Measurements from ENCODE around the gene CLPSL1.

Gene CLPSL1

DNA sequence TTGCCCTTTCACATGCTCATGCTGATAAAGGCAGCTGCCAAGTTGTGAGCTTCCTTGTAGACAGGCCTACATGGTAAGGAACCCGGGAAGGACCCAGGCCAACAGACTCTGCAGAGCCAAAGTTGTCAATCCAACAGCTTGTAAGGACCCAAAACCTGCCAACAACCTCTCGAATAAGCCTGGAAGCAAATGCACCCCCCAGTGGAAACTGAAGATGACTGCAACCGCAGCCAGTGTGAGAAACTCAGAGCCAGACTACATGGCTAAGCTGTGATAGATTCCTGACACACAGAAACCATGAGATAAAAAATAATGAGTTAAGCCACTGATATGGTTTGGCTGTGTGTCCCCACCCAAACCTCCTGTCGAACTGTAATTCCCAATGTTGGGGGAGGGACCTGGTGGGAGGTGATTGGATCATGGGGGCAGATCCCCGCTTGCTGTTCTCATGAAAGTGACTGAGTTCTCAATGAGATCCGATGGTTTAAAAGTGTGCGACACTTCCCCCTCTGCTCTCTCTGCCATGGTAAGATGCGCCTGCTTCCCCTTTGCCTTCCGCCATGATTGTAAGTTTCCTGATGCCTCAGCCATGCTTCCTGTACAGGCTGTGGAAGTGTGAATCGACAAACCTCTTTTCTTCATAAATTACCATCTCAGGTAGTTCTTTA is 23.2 kb upstream of the CLPSL1 start:
- no peak for DNase-seq (ENCODE audit: low read depth in 2 of 2)

- DNase-seq (ENCODE audit: low read depth in 2 of 2): no peak
These were observed 21.4 kb upstream of the CLPSL1 start for GRCh38 chr6:35759426-35759825.

GRCh38 chr6:35765739-35766138 is 15.1 kb upstream of the CLPSL1 start:
- DNase-seq (ENCODE audit: low read depth in 2 of 2): no peak

- no peak for DNase-seq (ENCODE audit: low read depth in 2 of 2)
These were observed 11.6 kb upstream of the CLPSL1 start for GRCh38 chr6:35769211-35769610.

GRCh38 chr6:35771343-35771627 is 9.5 kb upstream of the CLPSL1 start:
- DNase-seq (ENCODE audit: low read depth in 2 of 2): no peak

DNA sequence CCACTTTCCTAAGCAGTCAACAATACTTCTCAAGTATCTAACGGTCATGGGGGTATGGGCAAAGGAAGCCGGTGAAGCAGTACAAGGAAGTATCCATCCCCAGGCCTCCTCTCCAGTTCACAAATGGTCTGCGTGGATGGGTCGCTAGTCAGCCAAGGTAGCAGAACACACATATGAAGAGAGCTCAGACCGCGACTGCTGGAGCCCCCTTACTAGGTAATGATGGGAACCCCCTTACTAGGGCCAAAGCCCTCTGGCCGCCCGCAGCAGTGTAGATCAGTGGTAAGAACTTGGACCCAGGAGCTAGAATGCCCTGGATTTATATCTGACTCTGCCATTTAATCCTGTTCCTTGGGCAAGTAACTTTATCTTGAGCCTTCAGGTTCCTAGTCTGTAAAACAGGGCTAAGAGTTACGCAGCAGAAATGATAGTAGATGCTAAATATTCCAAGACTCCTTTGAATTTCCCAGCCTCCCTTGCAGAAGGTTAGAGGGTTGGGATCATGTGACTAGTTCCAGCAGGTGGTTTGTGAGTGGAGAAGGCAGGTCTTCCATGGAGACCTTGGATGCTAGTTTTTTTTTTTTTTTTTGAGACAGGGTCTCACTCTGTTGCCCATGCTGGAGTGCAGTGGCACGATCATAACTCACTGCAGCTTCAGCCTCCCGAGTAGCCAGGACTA is 6.6 kb upstream of the CLPSL1 start:
- DNase-seq (ENCODE audit: low read depth in 2 of 2): no peak

DNA sequence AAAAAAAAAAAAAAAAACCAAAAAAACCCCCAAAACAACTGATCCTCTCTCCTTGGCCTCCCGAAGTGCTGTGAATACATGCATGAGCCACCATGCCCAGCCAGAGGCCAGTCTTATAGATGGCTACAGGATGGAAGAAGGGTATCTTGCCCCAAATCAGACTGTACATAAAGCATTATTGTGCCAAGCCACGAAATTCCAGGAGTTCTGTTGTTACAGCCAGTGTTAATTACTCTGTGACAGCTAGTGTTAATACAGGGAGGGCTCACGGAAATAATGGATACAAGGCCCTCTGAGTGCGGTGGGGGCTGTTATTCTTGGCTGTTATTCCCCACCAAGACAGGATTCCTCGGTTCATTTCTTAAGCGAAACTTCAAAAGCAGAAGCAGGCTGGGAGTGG is 5.8 kb upstream of the CLPSL1 start:
- no peak for DNase-seq (ENCODE audit: low read depth in 2 of 2)

GRCh38 chr6:35776364-35777215 is 4.2 kb upstream of the CLPSL1 start, which contains the start of gene CLPSL2:
Gene CLPSL2 (plus strand): TSS chr6:35776598. CDS start chr6:35776619, 21 bp downstream.
- no peak for DNase-seq (ENCODE audit: low read depth in 2 of 2)

- DNase-seq (ENCODE audit: low read depth in 2 of 2): no peak
These were observed 3.3 kb upstream of the CLPSL1 start for GRCh38 chr6:35777356-35778102.

DNA sequence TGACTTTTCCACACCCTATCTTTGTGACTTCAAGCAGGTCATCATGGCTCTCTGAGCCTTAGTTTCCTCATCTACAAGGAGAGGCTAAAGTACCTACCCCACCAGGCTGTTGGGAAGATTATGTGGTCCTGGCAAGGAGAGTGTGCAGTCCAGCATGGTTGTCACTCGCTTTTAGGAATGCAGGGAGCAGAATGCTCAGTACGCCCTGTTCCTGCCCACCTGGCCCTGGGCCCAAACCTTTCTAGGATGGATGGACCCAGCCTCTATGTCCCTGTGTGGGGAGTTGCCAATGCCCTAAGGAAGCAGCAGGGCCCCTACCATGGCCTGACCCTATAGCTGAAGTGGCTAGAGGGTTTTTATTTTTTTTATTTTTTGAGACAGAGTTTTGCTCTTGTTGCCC is 2.4 kb upstream of the CLPSL1 start:
- DNase-seq (ENCODE audit: low read depth in 2 of 2): no peak

DNA sequence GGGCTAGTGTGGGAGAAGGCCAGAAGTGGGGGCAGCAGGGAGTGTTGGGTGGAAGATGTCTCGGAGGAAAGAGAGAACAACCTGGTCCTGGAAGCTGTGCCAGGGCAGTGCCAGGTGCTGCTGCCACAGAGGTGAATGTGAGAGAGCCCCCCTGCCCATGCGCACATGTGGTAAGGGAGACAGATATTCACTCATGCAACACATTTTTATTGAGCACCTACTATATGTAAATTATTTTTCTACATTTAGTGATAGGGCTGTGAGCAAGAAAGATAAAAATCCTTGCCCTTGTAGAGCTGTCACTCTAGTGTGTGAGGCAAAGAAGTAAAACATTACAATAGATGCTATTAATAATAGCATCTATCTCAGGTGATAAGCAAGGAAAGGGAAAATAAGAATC is 471 bp downstream of the CLPSL1 start:
- DNase-seq (ENCODE audit: low read depth in 2 of 2): no peak

GRCh38 chr6:35782424-35782823 is 1.6 kb downstream of the CLPSL1 start:
- DNase-seq (ENCODE audit: low read depth in 2 of 2): no peak

- no peak for DNase-seq (ENCODE audit: low read depth in 2 of 2)
These were observed 3.4 kb downstream of the CLPSL1 start for GRCh38 chr6:35784200-35784599.

GRCh38 chr6:35786272-35786671 is 5.5 kb downstream of the CLPSL1 start:
- no peak for DNase-seq (ENCODE audit: low read depth in 2 of 2)

DNA sequence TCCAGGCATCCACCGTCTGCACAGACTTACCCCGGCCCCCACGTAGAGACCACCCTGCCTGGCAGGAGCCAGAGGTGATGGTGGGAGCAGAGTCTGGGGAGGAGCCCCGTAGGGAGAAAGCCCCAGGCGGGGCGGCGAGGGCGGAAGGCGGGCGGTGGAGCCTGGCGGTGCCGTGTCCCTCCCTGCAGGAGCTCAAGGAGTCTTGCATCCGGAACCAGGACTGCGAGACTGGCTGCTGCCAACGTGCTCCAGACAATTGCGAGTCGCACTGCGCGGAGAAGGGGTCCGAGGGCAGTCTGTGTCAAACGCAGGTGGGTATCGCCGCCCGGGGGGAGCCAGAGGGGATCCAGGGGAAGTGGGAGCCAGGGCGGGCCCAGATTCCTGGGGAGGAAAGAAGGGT is 6.0 kb downstream of the CLPSL1 start:
- no peak for DNase-seq (ENCODE audit: low read depth in 2 of 2)

DNA sequence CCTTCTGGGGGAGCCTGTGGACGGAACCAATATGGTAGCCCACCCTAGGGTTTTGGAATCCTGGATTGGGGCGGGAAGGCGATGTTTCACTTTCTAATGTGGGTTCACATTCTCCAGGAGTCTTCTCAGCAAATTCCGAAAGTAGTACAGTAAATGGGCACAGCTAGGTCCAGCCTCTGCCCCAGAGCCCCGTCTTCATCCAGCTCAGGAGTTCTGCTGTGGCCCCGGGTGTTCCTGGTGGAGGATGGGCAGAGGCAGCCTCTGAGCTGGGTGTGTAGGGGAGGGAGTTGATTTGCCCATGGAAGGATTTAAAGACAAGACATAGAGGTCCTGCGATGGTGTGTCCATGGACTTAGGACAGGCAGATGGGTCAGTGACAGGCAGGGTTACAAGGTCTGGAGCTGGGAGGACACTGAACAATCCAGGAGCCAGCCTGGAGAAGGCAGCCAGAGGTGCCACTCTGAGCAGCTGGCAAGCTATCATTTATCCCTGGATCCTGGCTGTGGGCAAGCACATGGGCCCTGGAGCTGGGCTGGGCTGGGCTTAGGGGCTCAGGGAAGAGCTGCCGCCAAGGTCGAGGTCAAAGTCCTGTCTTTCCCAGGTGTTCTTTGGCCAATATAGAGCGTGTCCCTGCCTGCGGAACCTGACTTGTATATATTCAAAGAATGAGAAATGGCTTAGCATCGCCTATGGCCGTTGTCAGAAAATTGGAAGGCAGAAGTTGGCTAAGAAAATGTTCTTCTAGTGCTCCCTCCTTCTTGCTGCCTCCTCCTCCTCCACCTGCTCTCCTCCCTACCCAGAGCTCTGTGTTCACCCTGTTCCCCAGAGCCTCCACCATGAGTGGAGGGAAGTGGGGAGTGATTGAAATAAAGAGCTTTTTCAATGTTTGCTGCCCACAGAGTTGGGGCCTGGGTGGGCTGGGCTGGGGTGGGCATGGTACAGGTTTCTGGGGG is 6.7 kb downstream of the CLPSL1 start:
- no peak for DNase-seq (ENCODE audit: low read depth in 2 of 2)

- DNase-seq (ENCODE audit: low read depth in 2 of 2): no peak
These were observed 7.7 kb downstream of the CLPSL1 start for GRCh38 chr6:35788423-35788982.

DNA sequence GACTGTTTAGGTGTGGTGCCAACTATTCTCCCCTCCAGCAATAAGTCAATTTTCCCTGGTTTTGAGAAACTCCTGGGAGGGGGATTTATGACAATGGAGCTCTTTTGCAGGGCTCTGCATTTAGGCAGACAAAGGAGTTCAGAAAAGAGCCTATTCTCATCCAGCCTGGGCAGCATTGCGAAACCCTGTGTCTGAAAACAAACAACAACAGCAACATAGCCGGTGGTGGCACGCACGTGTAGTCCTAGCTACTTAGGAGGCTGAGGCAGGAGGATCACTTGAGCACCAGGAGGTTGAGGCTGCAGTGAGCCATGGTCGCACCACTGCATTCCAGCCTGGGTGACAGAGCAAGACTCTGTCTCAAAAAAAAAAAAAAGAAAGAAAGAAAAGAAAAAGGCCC is 9.9 kb downstream of the CLPSL1 start:
- DNase-seq (ENCODE audit: low read depth in 2 of 2): no peak

DNA sequence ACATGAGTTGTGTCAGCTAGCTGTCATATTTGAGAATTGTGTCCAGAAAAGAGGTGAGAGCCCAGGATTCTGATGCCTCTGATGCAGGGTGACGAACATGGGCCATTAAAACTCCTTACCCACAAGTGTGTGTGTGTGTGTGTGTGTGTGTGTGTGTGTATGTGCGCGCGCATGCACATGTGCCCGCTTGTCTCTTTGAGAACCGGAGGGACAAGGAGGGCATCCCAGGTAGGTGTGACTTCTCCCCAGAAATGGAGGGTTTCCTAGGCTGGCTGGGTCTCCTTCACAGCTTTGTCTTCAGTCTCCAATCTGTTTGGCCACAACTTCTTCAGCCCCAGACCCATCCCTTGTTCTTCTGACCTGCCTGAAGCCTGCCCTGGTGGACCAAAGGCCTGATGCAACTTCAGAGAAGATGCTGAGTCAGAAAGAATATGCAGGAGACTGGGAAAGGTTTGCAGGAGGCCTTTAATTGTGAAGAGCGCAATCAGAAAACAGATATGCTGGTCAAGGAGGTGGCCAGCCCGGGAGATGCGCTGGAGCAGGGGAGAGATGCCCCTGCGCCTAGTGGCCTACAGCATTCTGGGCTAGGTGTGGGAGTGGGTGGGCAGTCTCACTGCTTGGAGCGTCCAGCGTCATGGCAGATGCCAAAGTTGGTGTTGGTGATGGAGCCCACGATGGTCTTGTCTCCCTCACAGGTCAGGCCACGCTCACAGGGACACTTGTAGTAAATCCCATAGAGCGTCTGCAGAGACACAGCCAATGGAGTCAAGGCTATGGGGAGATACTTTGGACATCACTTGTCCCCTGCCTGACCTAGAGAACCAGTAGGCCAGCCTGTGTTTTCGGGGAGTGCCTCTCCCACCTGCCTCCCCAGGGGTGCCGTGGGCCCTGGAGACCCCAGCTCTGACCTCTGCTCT is 14.0 kb downstream of the CLPSL1 start:
- no peak for DNase-seq (ENCODE audit: low read depth in 2 of 2)

Measured in stimulated activated CD8-positive, alpha-beta memory T cell treated with anti-CD3 and anti-CD28 coated beads, Interleukin-7, amount 100 ng/mL, for 1 hour (primary cell).